Loucy (cell line): ENCODE results near the gene BEST4.

ENCODE experiments used
- H2AFZ ChIP-seq: fragments of 200-600 bp; sonication (generic); 2 replicates; pipeline ENCODE4 v1.6.0; 2016; ENCODE audit warnings: antibody characterized with exemption, mild to moderate bottlenecking, low read length, moderate library complexity
- H3F3A ChIP-seq: fragments of 200-600 bp; 2 replicates; pipeline ENCODE4 v1.6.0; 2016; ENCODE audit warnings: antibody characterized with exemption, low read depth, mild to moderate bottlenecking
- H3K27me3 ChIP-seq: fragments of 200-600 bp; sonication (generic); 2 replicates; pipeline ENCODE4 v1.6.1; 2014; ENCODE audit warnings: low read length, mild to moderate bottlenecking; ENCODE audit not compliant: insufficient read depth, poor library complexity, severe bottlenecking
- H3K36me3 ChIP-seq: fragments of 200-600 bp; sonication (generic); 2 replicates; pipeline ENCODE4 v1.6.1; 2016; ENCODE audit warnings: low read length; ENCODE audit not compliant: insufficient read depth
- H3K4me1 ChIP-seq: fragments of 200-600 bp; sonication (generic); 2 replicates; pipeline ENCODE4 v1.5.1; 2014; ENCODE audit warnings: low read length, mild to moderate bottlenecking; ENCODE audit not compliant: insufficient read depth, poor library complexity, severe bottlenecking
- H3K4me2 ChIP-seq: fragments of 200-600 bp; sonication (generic); 2 replicates; pipeline ENCODE4 v1.6.0; 2014; ENCODE audit warnings: antibody characterized with exemption, low read length, low read depth, mild to moderate bottlenecking; ENCODE audit not compliant: poor library complexity, severe bottlenecking
- H3K4me3 ChIP-seq: fragments of 200-600 bp; sonication (generic); 2 replicates; pipeline ENCODE4 v1.5.1; 2014; ENCODE audit warnings: low read length, mild to moderate bottlenecking, mixed read lengths; ENCODE audit not compliant: poor library complexity, severe bottlenecking
- H3K79me2 ChIP-seq: fragments of 200-600 bp; sonication (generic); 2 replicates; pipeline ENCODE4 v1.6.1; 2014; ENCODE audit warnings: low read length; ENCODE audit not compliant: insufficient read depth
- H3K9ac ChIP-seq: fragments of 200-600 bp; sonication (generic); 2 replicates; pipeline ENCODE4 v1.6.0; 2014; ENCODE audit warnings: mild to moderate bottlenecking, low read depth, low read length, moderate library complexity; ENCODE audit not compliant: poor library complexity, severe bottlenecking
- H3K9me2 ChIP-seq: fragments of 200-600 bp; sonication (generic); replicated peaks from 2 replicates; pipeline ENCODE4 v1.6.1; 2016; ENCODE audit warnings: low read depth, low read length, mixed read lengths
- H3K9me3 ChIP-seq: fragments of 200-600 bp; sonication (generic); 2 replicates; pipeline ENCODE4 v1.6.1; 2014; ENCODE audit warnings: mild to moderate bottlenecking, antibody characterized with exemption, low read length, low read depth; ENCODE audit not compliant: insufficient read depth
- H4K20me1 ChIP-seq: fragments of 200-600 bp; sonication (generic); 2 replicates; pipeline ENCODE4 v1.6.0; 2014; ENCODE audit warnings: antibody characterized with exemption, low read length, mild to moderate bottlenecking; ENCODE audit not compliant: insufficient read depth, poor library complexity, severe bottlenecking
- CTCF ChIP-seq: fragments of 200-600 bp; sonication (generic); conservative IDR thresholded peaks from 2 replicates; pipeline ENCODE4 v1.5.1; 2014; ENCODE audit warnings: mild to moderate bottlenecking, antibody characterized with exemption, low read length
- EZH2phosphoT487 ChIP-seq: fragments of 200-600 bp; IDR thresholded peaks from 2 replicates; pipeline ENCODE4 v1.6.1; 2018; ENCODE audit warnings: antibody characterized with exemption, mild to moderate bottlenecking, moderate library complexity, borderline replicate concordance

BEST4 gene

DNA sequence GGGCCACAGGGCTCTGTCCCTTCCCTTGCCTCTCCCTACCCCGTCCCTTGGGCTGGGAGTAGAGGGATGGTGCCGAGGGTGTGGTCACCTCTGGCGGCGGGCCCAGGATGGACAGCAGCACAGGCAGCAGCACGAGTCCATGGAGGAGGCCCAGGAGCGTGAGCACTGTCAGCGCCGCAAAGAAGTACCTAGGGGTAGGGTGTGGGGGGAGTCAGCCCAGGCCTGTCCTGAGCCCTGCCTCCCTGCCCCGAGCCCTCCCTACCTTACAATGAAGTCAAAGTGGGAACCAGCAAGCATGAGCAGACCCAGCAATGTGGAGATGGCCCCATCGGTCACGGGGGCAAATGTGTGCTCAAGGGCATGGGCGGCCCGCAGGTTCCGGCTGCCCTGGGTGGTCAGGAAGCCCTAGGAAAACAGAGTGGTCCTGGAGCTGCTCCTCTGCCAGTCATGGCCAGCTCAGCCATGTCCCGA is 35.0 kb upstream of the BEST4 start:
- no peaks in the 10 kb centered on the region for H3K36me3 ChIP-seq
- H3K9me2 ChIP-seq = no peaks in the 10 kb centered on the region
- no peaks in the 10 kb centered on the region for H3K27me3 ChIP-seq
- H3K9ac ChIP-seq = no peak overlapping the region
- peaks cover 5% of the 10 kb centered on the region for H3K4me1 ChIP-seq
- no peak overlapping the region for H2AFZ ChIP-seq
- H3K9me3 ChIP-seq = no peaks in the 10 kb centered on the region
- 0 out of 2 replicates have a peak, but pooled peaks cover 2% of the 10 kb centered on the region for H3F3A ChIP-seq
- no peaks in the 10 kb centered on the region for H3K79me2 ChIP-seq
- no peak overlapping the region for H3K4me3 ChIP-seq
- TF ChIP-seq EZH2phosphoT487 (no peak), CTCF (no peak)
- H4K20me1 ChIP-seq = no peaks in the 10 kb centered on the region
- H3K4me2 ChIP-seq = no peak overlapping the region

- Histone ChIP-seq H3K36me3 (no peaks in the 10 kb centered on the region), H3K4me2 (no peak overlapping the region), H3K9me3 (no peaks in the 10 kb centered on the region), H3K9me2 (no peaks in the 10 kb centered on the region), H2AFZ (no peak overlapping the region), H3K4me3 (no peak overlapping the region), H3K9ac (no peak overlapping the region), H3K27me3 (no peaks in the 10 kb centered on the region), H3K4me1 (peaks cover 5% of the 10 kb centered on the region), H3K79me2 (no peaks in the 10 kb centered on the region), H4K20me1 (no peaks in the 10 kb centered on the region), H3F3A (0 out of 2 replicates have a peak, but pooled peaks cover 2% of the 10 kb centered on the region)
- TF ChIP-seq EZH2phosphoT487 (no peak), CTCF (no peak)
These were observed 34.2 kb upstream of the BEST4 start for GRCh38 chr1:44822131-44822701.

DNA sequence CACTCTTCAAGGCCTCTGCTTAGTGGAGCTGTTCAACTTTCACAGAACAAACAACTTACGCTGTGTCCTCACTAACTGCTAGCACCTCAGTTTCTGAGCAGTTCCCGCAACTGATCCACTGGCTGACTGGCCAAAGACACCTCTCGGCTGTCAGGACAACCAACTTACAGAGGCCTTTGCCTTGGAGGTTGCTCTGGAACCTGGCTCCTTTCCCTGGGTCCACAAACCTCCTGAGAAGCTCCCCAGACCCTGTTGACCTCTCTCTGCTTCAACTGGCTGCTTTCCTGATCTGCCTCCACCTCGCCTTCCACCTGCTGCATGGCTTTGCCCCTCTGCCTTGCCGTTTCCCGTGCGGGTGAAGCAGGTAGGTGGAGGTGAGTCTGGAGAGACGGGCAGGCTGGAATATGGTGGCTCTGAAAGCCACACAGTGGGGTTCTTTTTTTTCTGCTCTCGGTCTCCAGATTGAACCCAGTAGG is 33.3 kb upstream of the BEST4 start:
- H3K9me2 ChIP-seq = no peaks in the 10 kb centered on the region
- H3K4me2 ChIP-seq = no peak overlapping the region
- no peaks in the 10 kb centered on the region for H3K9me3 ChIP-seq
- 0 out of 2 replicates have a peak, but pooled peaks cover 2% of the 10 kb centered on the region for H3F3A ChIP-seq
- H4K20me1 ChIP-seq = no peaks in the 10 kb centered on the region
- no peaks in the 10 kb centered on the region for H3K36me3 ChIP-seq
- TF ChIP-seq EZH2phosphoT487 (no peak), CTCF (no peak)
- no peak overlapping the region for H2AFZ ChIP-seq
- H3K27me3 ChIP-seq = no peaks in the 10 kb centered on the region
- H3K79me2 ChIP-seq = no peaks in the 10 kb centered on the region
- no peak overlapping the region for H3K4me3 ChIP-seq
- no peak overlapping the region for H3K9ac ChIP-seq
- peaks cover 5% of the 10 kb centered on the region for H3K4me1 ChIP-seq
